Neuronal stem cell (in vitro differentiated cells): ENCODE data around the gene SLC66A2.
A peak's percentile ranks its signal among the peaks of the same experiment; 100 is the strongest.
"Not testable (repeated sequence)": the region's sequence is repeated elsewhere in the genome, so short reads cannot be mapped to it uniquely, and the experiment has no call there.

Source experiments
- DNase-seq: peaks from one replicate; pipeline ENCODE4 v3.0.0-alpha.2; 2013; ENCODE audit warnings: low spot score
- H2AFZ ChIP-seq: one replicate; pipeline ENCODE4 v1.6.1; 2013; ENCODE audit warnings: mild to moderate bottlenecking, low read length, inconsistent platforms
- H2AK5ac ChIP-seq: 2 replicates; pipeline ENCODE4 v1.6.1; 2013; ENCODE audit warnings: low read depth, mild to moderate bottlenecking, inconsistent platforms, low read length, moderate library complexity, mixed read lengths
- H2BK120ac ChIP-seq: 2 replicates; pipeline ENCODE4 v1.6.1; 2013; ENCODE audit warnings: low read depth, mild to moderate bottlenecking, inconsistent platforms, low read length, moderate library complexity, mixed read lengths
- H2BK12ac ChIP-seq: one replicate; pipeline ENCODE4 v1.6.1; 2013; ENCODE audit warnings: low read length, inconsistent platforms
- H2BK15ac ChIP-seq: 2 replicates; pipeline ENCODE4 v1.6.1; 2013; ENCODE audit warnings: mild to moderate bottlenecking, low read length, inconsistent platforms, mixed read lengths
- H2BK5ac ChIP-seq: one replicate; pipeline ENCODE4 v1.6.1; 2013; ENCODE audit warnings: inconsistent platforms, mild to moderate bottlenecking, low read length, moderate library complexity
- H3K14ac ChIP-seq: one replicate; pipeline ENCODE4 v1.6.1; 2013; ENCODE audit warnings: low read length, inconsistent platforms
- H3K18ac ChIP-seq: 2 replicates; pipeline ENCODE4 v1.6.1; 2013; ENCODE audit warnings: low read length, inconsistent platforms
- H3K23ac ChIP-seq: 2 replicates; pipeline ENCODE4 v1.6.1; 2013; ENCODE audit warnings: low read depth, mild to moderate bottlenecking, mixed read lengths, low read length, inconsistent platforms; ENCODE audit not compliant: poor library complexity
- H3K27ac ChIP-seq: replicated peaks from 3 replicates; pipeline ENCODE4 v1.5.1; 2013; ENCODE audit warnings: low read length, inconsistent platforms
- H3K27me3 ChIP-seq, 3 experiments: 2 replicates each; pipeline ENCODE4 v1.6.1; 2013; ENCODE audit warnings: low read length in 3 of 3, mild to moderate bottlenecking in 2 of 3, inconsistent platforms in 1 of 3, low read depth in 1 of 3, mixed read lengths in 1 of 3, moderate library complexity in 1 of 3; ENCODE audit not compliant: control insufficient read depth in 3 of 3, insufficient read depth in 3 of 3
- H3K36me3 ChIP-seq, 2 donors: replicated peaks in 1 of 2; 2 replicates each; pipeline ENCODE4 v1.6.1; 2013; ENCODE audit warnings: low read length in 2 of 2; ENCODE audit not compliant: control insufficient read depth in 2 of 2, insufficient read depth in 2 of 2
- H3K4ac ChIP-seq: 2 replicates; pipeline ENCODE4 v1.6.1; 2013; ENCODE audit warnings: inconsistent platforms, mild to moderate bottlenecking, low read length, moderate library complexity
- H3K4me1 ChIP-seq, 2 donors: 1 replicate in 1 of 2; 2 replicates in 1 of 2; pipeline ENCODE4 v1.6.1; 2013; ENCODE audit warnings: low read length in 2 of 2, low read depth in 1 of 2; ENCODE audit not compliant: control insufficient read depth in 2 of 2, insufficient read depth in 1 of 2
- H3K4me2 ChIP-seq: one replicate; pipeline ENCODE4 v1.6.1; 2013; ENCODE audit warnings: mild to moderate bottlenecking, low read length, inconsistent platforms; ENCODE audit not compliant: insufficient read depth, poor library complexity, severe bottlenecking
- H3K4me3 ChIP-seq, 2 donors: 2 replicates each; pipeline ENCODE4 v1.5.1; 2013; ENCODE audit warnings: low read length in 2 of 2, mild to moderate bottlenecking in 2 of 2, inconsistent platforms in 1 of 2, moderate library complexity in 1 of 2
- H3K79me1 ChIP-seq: one replicate; pipeline ENCODE4 v1.6.1; 2013; ENCODE audit warnings: low read depth, mild to moderate bottlenecking, inconsistent platforms, low read length, moderate library complexity
- H3K9ac ChIP-seq: one replicate; pipeline ENCODE4 v1.6.1; 2013; ENCODE audit warnings: mild to moderate bottlenecking, low read depth, low read length, inconsistent platforms; ENCODE audit not compliant: poor library complexity
- H3K9me3 ChIP-seq, 2 donors: replicated peaks in 1 of 2; 2 replicates each; pipeline versions ENCODE3 to v1.6.1; 2013; ENCODE audit warnings: low read length in 2 of 2, mild to moderate bottlenecking in 2 of 2, inconsistent platforms in 1 of 2, low read depth in 1 of 2, mixed read lengths in 1 of 2, moderate library complexity in 1 of 2; ENCODE audit not compliant: control insufficient read depth in 2 of 2, insufficient read depth in 1 of 2
- H4K8ac ChIP-seq: one replicate; pipeline ENCODE4 v1.6.1; 2013; ENCODE audit warnings: low read depth, mild to moderate bottlenecking, inconsistent platforms, low read length, moderate library complexity
- H4K91ac ChIP-seq: one replicate; pipeline ENCODE4 v1.6.1; 2013; ENCODE audit warnings: low read length, low read depth, mild to moderate bottlenecking, inconsistent platforms; ENCODE audit not compliant: poor library complexity
- WGBS, 2 donors: extraction: QIAGEN DNeasy Blood & Tissue Kit; methylation state at CpG; one replicate each; pipeline ENCODE4 v1.1.7; 2013; ENCODE audit warnings: missing lambda C conversion rate in 2 of 2, mixed read lengths in 1 of 2; ENCODE audit not compliant: insufficient read length in 2 of 2, insufficient replicate concordance in 1 of 2; ENCODE audit errors: extremely low coverage in 2 of 2; 5-methylcytosine and 5-hydroxymethylcytosine counted together

Gene SLC66A2

DNA sequence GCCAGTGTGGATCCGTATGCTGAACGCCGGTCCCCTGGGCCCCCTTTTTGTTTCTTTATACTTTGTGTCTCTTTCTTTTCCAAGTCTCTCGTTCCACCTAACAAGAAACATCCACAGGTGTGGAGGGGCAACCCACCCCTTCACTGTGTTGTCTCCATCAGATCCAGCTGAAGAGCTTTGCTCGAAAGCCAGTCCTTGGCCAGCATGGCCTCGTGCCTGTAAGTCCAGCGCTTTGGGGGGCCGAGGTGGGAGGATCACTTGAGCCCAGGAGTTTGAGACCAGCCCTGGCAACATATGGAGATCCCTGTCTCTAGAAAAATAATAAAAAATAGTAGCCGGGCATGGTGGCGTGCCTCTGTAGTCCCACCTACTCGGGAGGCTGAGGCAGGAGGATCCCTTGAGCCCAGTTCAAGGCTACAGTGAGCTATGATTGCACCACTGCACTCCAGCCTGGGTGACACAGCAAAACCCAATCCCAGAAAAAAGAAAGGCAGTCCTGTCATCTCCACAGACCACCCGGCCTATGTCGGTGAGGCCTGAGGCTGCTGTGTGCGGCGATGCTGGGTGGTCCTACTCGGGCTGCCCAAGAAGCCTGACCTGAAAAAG, 9.6 kb upstream of the SLC66A2 start:
- Histone ChIP-seq H3K4ac (no peak overlapping the region), H3K27me3 (peaks cover 0 to 11% (median 0%) of the 10 kb centered on the region in 3 experiments), H3K36me3 (no peaks in the 10 kb centered on the region), H2AFZ (no peak overlapping the region), H3K23ac (no peak overlapping the region), H2BK120ac (no peak overlapping the region), H3K14ac (no peak overlapping the region), H2AK5ac (peak overlapping the region; percentile 51), H2BK15ac (peak overlapping the region; percentile 11), H2BK5ac (no peak overlapping the region), H3K9me3 (no peaks in the 10 kb centered on the region), H3K18ac (peak overlapping the region; percentile 50), H3K4me3 (no peak overlapping the region), H4K8ac (no peak overlapping the region), H4K91ac (no peak overlapping the region), H3K4me1 (peaks cover 6 to 22% of the 10 kb centered on the region in 2 donors), H3K9ac (no peak overlapping the region), H2BK12ac (no peak overlapping the region), H3K27ac (no peak overlapping the region), H3K79me1 (peaks cover 3% of the 10 kb centered on the region), H3K4me2 (no peak overlapping the region)
- DNase-seq = no peak
- no CpG with 5 or more reads among the region's 16 CpGs for WGBS, 2 donors

DNA sequence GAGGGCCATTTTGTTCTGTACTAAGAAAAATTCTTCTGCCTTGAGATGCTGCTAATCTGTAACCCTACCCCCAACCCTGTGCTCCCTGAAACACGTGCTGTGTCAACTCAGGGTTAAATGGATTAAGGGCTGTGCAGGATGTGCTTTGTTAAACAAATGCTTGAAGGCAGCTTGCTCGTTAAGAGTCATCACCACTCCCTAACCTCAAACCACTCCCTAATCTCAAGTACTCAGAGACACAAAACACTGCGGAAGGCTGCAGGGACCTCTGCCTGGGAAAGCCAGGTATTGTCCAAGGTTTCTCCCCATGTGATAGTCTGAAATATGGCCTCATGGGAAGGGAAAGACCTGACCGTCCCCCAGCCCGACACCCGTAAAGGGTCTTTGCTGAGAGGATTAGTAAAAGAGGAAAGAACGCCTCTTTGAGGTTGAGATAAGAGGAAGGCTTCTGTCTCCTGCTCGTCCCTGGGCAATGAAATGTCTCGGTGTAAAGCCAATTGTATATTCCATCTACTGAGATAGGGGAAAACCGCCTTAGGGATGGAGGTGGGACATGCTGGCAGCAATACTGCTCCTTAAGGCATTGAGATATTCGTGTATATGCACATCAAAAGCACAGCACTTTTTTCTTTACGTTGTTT, 8.8 kb upstream of the SLC66A2 start:
- H3K9me3 ChIP-seq, H3K18ac ChIP-seq, H3K23ac ChIP-seq, H3K36me3 ChIP-seq, H2BK12ac ChIP-seq, H4K8ac ChIP-seq, H2BK15ac ChIP-seq, H3K9ac ChIP-seq, H3K4me2 ChIP-seq, H3K79me1 ChIP-seq, H3K4ac ChIP-seq, H3K4me3 ChIP-seq, H3K14ac ChIP-seq, H4K91ac ChIP-seq, H3K27ac ChIP-seq, DNase-seq, H2BK120ac ChIP-seq, H2AK5ac ChIP-seq, H2BK5ac ChIP-seq: not testable (repeated sequence)
- H3K27me3 ChIP-seq = peaks cover 0 to 11% (median 0%) of the 10 kb centered on the region in 3 experiments
- no CpG with 5 or more reads among the region's 12 CpGs for WGBS, 2 donors
- H2AFZ ChIP-seq = peak overlapping the region; percentile 65
- H3K4me1 ChIP-seq = peaks cover 6 to 18% of the 10 kb centered on the region in 2 donors

DNA sequence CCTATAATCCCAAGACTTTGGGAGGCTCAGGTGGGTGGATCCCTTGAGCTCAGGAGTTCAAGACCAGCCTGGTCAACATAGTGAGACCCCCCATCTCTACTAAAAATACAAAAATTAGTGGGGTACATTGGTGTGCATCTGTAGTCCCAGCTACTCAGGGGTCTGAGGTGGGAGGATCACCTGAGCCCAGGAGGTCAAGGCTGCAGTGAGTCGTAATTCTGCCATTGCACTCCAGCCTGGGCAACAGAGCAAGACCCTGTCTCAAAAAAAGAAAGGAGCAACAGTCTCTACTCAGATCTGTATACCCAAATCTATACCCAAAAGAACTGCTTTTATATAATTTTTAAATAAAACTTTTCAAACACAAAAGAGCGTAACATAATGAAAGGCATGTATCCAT, 7.5 kb upstream of the SLC66A2 start:
- no peak overlapping the region for H3K27ac ChIP-seq
- H3K4me2 ChIP-seq = no peak overlapping the region
- H2BK5ac ChIP-seq = no peak overlapping the region
- no peak overlapping the region for H3K23ac ChIP-seq
- H2BK12ac ChIP-seq = no peak overlapping the region
- no peak overlapping the region for H2BK15ac ChIP-seq
- no peak overlapping the region for H3K9ac ChIP-seq
- no peak overlapping the region for H2AFZ ChIP-seq
- H4K91ac ChIP-seq = no peak overlapping the region
- H3K4me3 ChIP-seq = no peak overlapping the region
- no peak overlapping the region for H3K18ac ChIP-seq
- H4K8ac ChIP-seq = no peak overlapping the region
- H3K9me3 ChIP-seq = no peaks in the 10 kb centered on the region
- H3K36me3 ChIP-seq = no peaks in the 10 kb centered on the region
- peaks cover 3% of the 10 kb centered on the region for H3K79me1 ChIP-seq
- DNase-seq = no peak
- no peak overlapping the region for H2BK120ac ChIP-seq
- peaks cover 6 to 19% of the 10 kb centered on the region in 2 donors for H3K4me1 ChIP-seq
- H2AK5ac ChIP-seq = no peak overlapping the region
- no peak overlapping the region for H3K4ac ChIP-seq
- no CpG with 5 or more reads among the region's 2 CpGs for WGBS, 2 donors
- no peak overlapping the region for H3K14ac ChIP-seq
- H3K27me3 ChIP-seq = peaks cover 0 to 14% (median 0%) of the 10 kb centered on the region in 3 experiments

DNA sequence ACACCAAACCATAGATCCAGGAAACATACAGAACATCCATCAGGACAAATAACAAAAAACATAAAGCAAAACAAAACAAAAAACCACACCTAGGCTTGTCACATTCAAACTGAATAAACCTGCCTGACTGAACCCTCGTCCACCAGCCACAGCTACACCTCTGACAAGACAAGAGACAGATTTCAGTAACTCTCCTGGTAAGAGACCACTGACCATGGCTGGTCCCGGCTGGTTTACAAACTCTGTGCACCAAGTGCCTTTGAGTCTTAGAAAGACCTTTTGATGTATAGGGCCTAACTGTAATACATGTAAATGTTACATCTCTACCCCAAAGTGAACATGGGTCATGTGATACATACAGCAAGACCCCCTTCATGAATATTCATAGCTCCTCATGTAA, 4.8 kb upstream of the SLC66A2 start:
- H3K36me3 ChIP-seq = no peaks in the 10 kb centered on the region
- no peak overlapping the region for H2BK12ac ChIP-seq
- H2BK5ac ChIP-seq = no peak overlapping the region
- peaks cover 0 to 23% (median 7%) of the 10 kb centered on the region in 3 experiments for H3K27me3 ChIP-seq
- no peak overlapping the region for H2BK120ac ChIP-seq
- no peak overlapping the region for H3K14ac ChIP-seq
- H3K9me3 ChIP-seq = no peaks in the 10 kb centered on the region
- H4K91ac ChIP-seq = no peak overlapping the region
- H3K4me3 ChIP-seq = no peak overlapping the region
- no peak overlapping the region for H2BK15ac ChIP-seq
- no peak overlapping the region for H3K27ac ChIP-seq
- peaks cover 6 to 20% of the 10 kb centered on the region in 2 donors for H3K4me1 ChIP-seq
- no peaks in the 10 kb centered on the region for H3K79me1 ChIP-seq
- H3K9ac ChIP-seq = no peak overlapping the region
- no peak overlapping the region for H3K18ac ChIP-seq
- no peak for DNase-seq
- no peak overlapping the region for H2AFZ ChIP-seq
- no peak overlapping the region for H4K8ac ChIP-seq
- no peak overlapping the region for H3K23ac ChIP-seq
- no peak overlapping the region for H3K4ac ChIP-seq
- no peak overlapping the region for H3K4me2 ChIP-seq
- WGBS, 2 donors = no CpG with 5 or more reads among the region's 2 CpGs
- H2AK5ac ChIP-seq = no peak overlapping the region
